SK-N-SH (cell line): ENCODE data around the gene IGSF3. TPM values are rescaled to one million over a fixed set of nuclear protein-coding genes. Genes with fewer than 3 reads are reported as not detected.
A peak's percentile ranks its signal among the peaks of the same experiment; 100 is the strongest.
"Not testable (repeated sequence)": the region's sequence is repeated elsewhere in the genome, so short reads cannot be mapped to it uniquely, and the experiment has no call there.

Experiments
- CTCF ChIA-PET: fragments of 300-600, 350-600 bp; formaldehyde crosslinking; extraction: SDS; loops from one replicate; lab custom pipeline; 2021; lab: Yijun Ruan, JAX
- POLR2A ChIA-PET: fragments of 350-600 bp; sonication (Branson Sonifier 250); formaldehyde crosslinking; extraction: SDS; loops from one replicate; lab custom pipeline; 2020; ENCODE audit warnings: antibody characterized with exemption, inconsistent platforms; lab: Yijun Ruan, JAX
- DNase-seq: peaks from one replicate; pipeline ENCODE4 v3.0.0; 2012
- H2AFZ ChIP-seq: fragments of 200-600 bp; sonication (generic); 2 replicates; pipeline ENCODE4 v1.8.1; 2016; ENCODE audit warnings: antibody characterized with exemption, mild to moderate bottlenecking, low read depth
- H3F3A ChIP-seq: fragments of 200-600 bp; sonication (generic); replicated peaks from 2 replicates; pipeline ENCODE3; 2016; ENCODE audit warnings: antibody characterized with exemption, mild to moderate bottlenecking; ENCODE audit not compliant: insufficient read depth
- H3K27ac ChIP-seq, 2 experiments: fragments of 200-500 bp in 1 of 2; fragments of 200-600 bp in 1 of 2; sonication (Bioruptor generic) in 1 of 2; sonication (generic), shearing (Covaris generic) in 1 of 2; 2 replicates each; pipeline versions ENCODE4 v1.5.1 to v1.6.1; 2014 to 2016; ENCODE audit warnings: low read depth in 2 of 2, inconsistent platforms in 1 of 2, low read length in 1 of 2, mild to moderate bottlenecking in 1 of 2, mixed read lengths in 1 of 2
- H3K27me3 ChIP-seq: fragments of 200-600 bp; sonication (generic), shearing (Covaris generic); 2 replicates; pipeline ENCODE4 v1.6.1; 2016; ENCODE audit warnings: mixed run types; ENCODE audit not compliant: insufficient read depth
- H3K36me3 ChIP-seq, 2 experiments: fragments of 200-500 bp in 1 of 2; fragments of 200-600 bp in 1 of 2; sonication (Bioruptor generic) in 1 of 2; sonication (generic) in 1 of 2; replicated peaks in 1 of 2; 2 replicates each; pipeline versions ENCODE3 to v1.5.1; 2014 to 2016; ENCODE audit warnings: low read length in 1 of 2, mild to moderate bottlenecking in 1 of 2; ENCODE audit not compliant: insufficient read depth in 2 of 2, control insufficient read depth in 1 of 2
- H3K4me1 ChIP-seq, 2 experiments: fragments of 200-500 bp in 1 of 2; fragments of 200-600 bp in 1 of 2; sonication (Bioruptor generic) in 1 of 2; sonication (generic), shearing (Covaris generic) in 1 of 2; 2 replicates each; pipeline versions ENCODE4 v1.5.1 to v1.6.1; 2014 to 2016; ENCODE audit warnings: low read depth in 1 of 2, low read length in 1 of 2, mixed run types in 1 of 2; ENCODE audit not compliant: insufficient read depth in 2 of 2, control insufficient read depth in 1 of 2
- H3K4me2 ChIP-seq: fragments of 200-600 bp; sonication (generic), shearing (Covaris generic); 2 replicates; pipeline ENCODE4 v1.6.1; 2017; ENCODE audit warnings: mixed run types
- H3K4me3 ChIP-seq, 2 experiments: fragments of 200-500 bp in 1 of 2; fragments of 200-600 bp in 1 of 2; sonication (Bioruptor generic) in 1 of 2; sonication (generic), shearing (Covaris generic) in 1 of 2; 2 replicates each; pipeline versions ENCODE4 v1.5.1 to v1.8.1; 2014 to 2016; ENCODE audit warnings: low read depth in 2 of 2, inconsistent platforms in 1 of 2, low read length in 1 of 2, mild to moderate bottlenecking in 1 of 2, mixed read lengths in 1 of 2, moderate library complexity in 1 of 2
- H3K79me2 ChIP-seq: fragments of 200-600 bp; sonication (generic); 2 replicates; pipeline ENCODE4 v1.8.1; 2017; ENCODE audit warnings: mild to moderate bottlenecking; ENCODE audit not compliant: insufficient read depth
- H3K9ac ChIP-seq: fragments of 200-600 bp; sonication (generic); 2 replicates; pipeline ENCODE4 v1.6.1; 2017; ENCODE audit warnings: mixed run types
- H3K9me2 ChIP-seq: fragments of 200-600 bp; sonication (generic); 2 replicates; pipeline ENCODE4 v1.6.1; 2017; ENCODE audit warnings: mixed run types
- H3K9me3 ChIP-seq: fragments of 200-600 bp; sonication (generic); 2 replicates; pipeline ENCODE4 v1.6.1; 2017; ENCODE audit warnings: mixed run types, mild to moderate bottlenecking, moderate library complexity
- H4K20me1 ChIP-seq: fragments of 200-600 bp; sonication (generic); 2 replicates; pipeline ENCODE4 v1.6.1; 2017; ENCODE audit warnings: mild to moderate bottlenecking, mixed run types; ENCODE audit not compliant: insufficient read depth
- EZH2phosphoT487 ChIP-seq: fragments of 200-600 bp; sonication (generic); IDR thresholded peaks from 2 replicates; pipeline ENCODE4 v1.6.1; 2017; ENCODE audit warnings: low read depth, mixed run types, mild to moderate bottlenecking, antibody characterized with exemption, moderate library complexity, borderline replicate concordance
- MEF2A ChIP-seq: IDR thresholded peaks from 2 replicates; pipeline ENCODE4 v1.4.0; 2012; ENCODE audit warnings: low read depth, borderline replicate concordance
- MXI1 ChIP-seq: IDR thresholded peaks from 2 replicates; pipeline ENCODE4 v1.6.1; 2012; ENCODE audit warnings: mild to moderate bottlenecking, low read depth, low read length, improper control_type of control experiment
- NRF1 ChIP-seq: IDR thresholded peaks from 2 replicates; pipeline ENCODE4 v1.6.1; 2012; ENCODE audit warnings: low read depth, mild to moderate bottlenecking, low read length
- RAD21 ChIP-seq: IDR thresholded peaks from 2 replicates; pipeline ENCODE4 v1.6.1; 2012; ENCODE audit warnings: mild to moderate bottlenecking, low read length
- RFX5 ChIP-seq: IDR thresholded peaks from 2 replicates; pipeline ENCODE4 v1.6.1; 2012; ENCODE audit warnings: mild to moderate bottlenecking, improper control_type of control experiment, low read length
- TAF1 ChIP-seq: IDR thresholded peaks from 2 replicates; pipeline ENCODE4 v1.6.1; 2012; ENCODE audit warnings: low read depth, mild to moderate bottlenecking, low read length, moderate library complexity, borderline replicate concordance
- WGBS: methylation state at CpG from one replicate; pipeline ENCODE4 v1.1.6; 2017; ENCODE audit warnings: low lambda C conversion rate; 5-methylcytosine and 5-hydroxymethylcytosine counted together
- polyA plus RNA-seq, 3 experiments: library from polyadenylated mRNA; depleted of rRNA; stranded (reverse); fragments of >200 nt; gene quantifications; 2 replicates each; pipeline ENCODE4 v1.2.3, GENCODE V29; 2012
- TF ChIP-seq, protein P1 (sequence below): fragments of 150-350 bp; IDR thresholded peaks from 2 replicates; pipeline ENCODE4 v1.6.1; 2016; ENCODE audit warnings: mild to moderate bottlenecking, low read depth, low read length
- TF ChIP-seq, protein P2 (sequence below): IDR thresholded peaks from 2 replicates; pipeline ENCODE4 v1.4.0; 2012; ENCODE audit warnings: low read depth, borderline replicate concordance
- TF ChIP-seq, protein P3 (sequence below): IDR thresholded peaks from 2 replicates; pipeline ENCODE4 v1.6.1; 2012; ENCODE audit warnings: mild to moderate bottlenecking, low read depth, low read length, moderate library complexity

Gene IGSF3
- polyA plus RNA-seq, 1 of the 3 experiments (the other 2 are of a cell fraction), result 3.0 TPM

DNA sequence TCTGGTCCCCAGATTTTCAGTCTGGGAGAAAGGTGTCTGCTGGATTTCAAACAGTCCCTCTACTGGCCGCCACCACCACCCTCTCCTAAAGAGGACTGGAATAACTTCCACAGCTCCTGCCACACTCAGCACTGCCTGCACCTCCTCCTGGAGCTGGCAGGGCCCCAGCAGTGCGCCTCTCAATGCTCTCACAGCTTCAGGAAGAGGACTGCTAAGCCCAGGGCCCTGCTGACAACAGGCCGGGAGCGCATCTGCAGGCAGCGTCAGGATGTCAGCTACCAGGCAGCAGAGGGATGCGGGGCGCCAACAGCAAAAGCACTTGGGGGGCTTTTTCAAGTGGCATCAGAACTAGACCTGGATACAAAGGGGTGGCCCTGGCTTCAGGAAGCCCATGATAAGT is 40.2 kb downstream of the IGSF3 start:
- H4K20me1 ChIP-seq, H3K9ac ChIP-seq, H3K4me2 ChIP-seq, H3K27me3 ChIP-seq, H3K9me3 ChIP-seq, H3K36me3 ChIP-seq, H2AFZ ChIP-seq, H3K79me2 ChIP-seq, H3K4me3 ChIP-seq, POLR2A ChIA-PET, H3F3A ChIP-seq, H3K9me2 ChIP-seq: not testable (repeated sequence)
- TF ChIP-seq MXI1 (0 out of 2 replicates have a peak, but pooled peaks have one; percentile 25), RAD21 (0 out of 2 replicates have a peak, but pooled peaks have one; percentile 15)
- peaks cover 0 to 40% of the 10 kb centered on the region in 2 experiments; a peak in 1 of 4 replicates for H3K4me1 ChIP-seq
- WGBS, result 46% methylated on average over 6 of the region's 7 CpGs
- H3K27ac ChIP-seq, result peak overlapping the region in 1 of 2 experiments; percentile 72; a peak in 2 of 4 replicates
- CTCF ChIA-PET, result interaction anchor here (1.5 kb wide), 1 partner anchor 53 kb away, joined by 4 read pairs; no protein-coding TSS in a partner anchor
- DNase-seq, result peak; percentile 44

DNA sequence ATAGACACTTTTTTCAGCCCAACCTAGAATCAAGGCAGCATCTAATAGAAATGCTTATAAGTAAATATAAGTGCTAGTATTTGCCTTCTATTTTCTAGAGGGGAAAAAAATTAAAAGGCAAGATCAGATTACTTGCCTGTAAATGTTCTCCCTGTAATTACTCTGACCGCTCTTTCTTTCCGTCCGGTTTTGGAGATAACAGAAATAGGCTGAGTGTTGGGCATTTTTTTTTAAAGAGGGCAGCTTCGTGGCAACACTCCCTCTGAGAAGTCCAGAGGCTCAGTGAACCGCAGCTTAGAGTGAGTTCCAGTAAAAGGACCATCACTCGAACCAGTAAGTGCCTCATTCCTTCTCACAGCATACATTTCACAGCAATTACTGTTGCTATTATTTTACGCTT is 40.6 kb downstream of the IGSF3 start:
- DNase-seq, H3K79me2 ChIP-seq, H3K9me2 ChIP-seq, H3K4me2 ChIP-seq, H3K9ac ChIP-seq, H3K36me3 ChIP-seq, H3K27me3 ChIP-seq, H4K20me1 ChIP-seq, H2AFZ ChIP-seq, H3F3A ChIP-seq, H3K9me3 ChIP-seq, POLR2A ChIA-PET, H3K4me3 ChIP-seq: not testable (repeated sequence)
- peak overlapping the region in 1 of 2 experiments; percentile 72; a peak in 2 of 4 replicates for H3K27ac ChIP-seq
- 59% methylated on average over 7 of the region's 7 CpGs for WGBS
- peaks cover 0 to 36% of the 10 kb centered on the region in 2 experiments; a peak in 1 of 4 replicates for H3K4me1 ChIP-seq
- CTCF ChIA-PET, result interaction anchor here (1.5 kb wide), 1 partner anchor 52 kb away, joined by 4 read pairs; no protein-coding TSS in a partner anchor

DNA sequence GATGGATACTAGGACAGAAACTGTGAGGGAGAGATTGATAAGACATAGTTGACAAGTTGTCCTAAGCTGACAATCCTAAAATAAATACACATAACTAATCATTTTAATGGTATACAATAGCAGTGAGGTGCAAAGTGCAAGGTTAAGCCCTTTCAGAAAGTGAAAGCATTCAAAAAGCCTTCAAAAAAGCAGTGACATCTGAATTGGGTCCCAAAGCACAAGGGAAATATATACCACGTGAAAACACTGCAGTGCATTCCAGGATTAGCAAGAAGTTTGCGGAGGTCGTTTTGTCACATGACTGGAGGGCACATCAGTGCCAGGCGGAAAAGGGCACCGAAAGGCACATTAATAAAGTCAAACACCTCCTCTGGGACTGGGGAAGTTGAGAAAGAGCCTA is 42.4 kb downstream of the IGSF3 start:
- H3K4me1 ChIP-seq, result peaks cover 0 to 30% of the 10 kb centered on the region in 2 experiments; a peak in 1 of 4 replicates
- H3K27ac ChIP-seq, DNase-seq, H3K36me3 ChIP-seq, H3K4me2 ChIP-seq, H3K79me2 ChIP-seq, POLR2A ChIA-PET, H3K9me3 ChIP-seq, CTCF ChIA-PET, H3K27me3 ChIP-seq, H3K9me2 ChIP-seq, H3K9ac ChIP-seq, H2AFZ ChIP-seq, H3F3A ChIP-seq, H3K4me3 ChIP-seq, H4K20me1 ChIP-seq: not testable (repeated sequence)
- 75% methylated on average over 5 of the region's 5 CpGs for WGBS

DNA sequence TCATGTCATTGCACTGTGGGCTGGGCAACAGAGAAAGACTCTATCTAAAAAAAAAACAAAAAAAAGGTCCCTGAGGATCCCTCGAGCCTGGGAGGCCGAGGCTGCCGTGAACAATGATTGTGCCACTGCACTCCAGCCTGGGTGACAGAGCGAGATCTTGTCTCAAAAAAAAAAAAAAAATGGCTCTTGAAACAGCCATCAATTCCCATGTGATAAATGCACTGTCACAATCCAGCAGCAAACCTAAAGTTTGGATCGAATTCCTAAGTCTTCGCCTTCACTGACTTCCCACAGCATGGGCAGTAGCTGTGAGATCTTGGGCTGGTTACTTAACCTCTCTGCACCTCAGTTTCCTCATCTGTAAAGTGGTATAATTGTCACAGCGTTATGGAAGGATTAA is 43.5 kb downstream of the IGSF3 start:
- no peaks in the 10 kb centered on the region for H3K9me3 ChIP-seq
- no peaks in the 10 kb centered on the region for H3K79me2 ChIP-seq
- no peaks in the 10 kb centered on the region for H3K27me3 ChIP-seq
- peaks cover 0 to 32% of the 10 kb centered on the region in 2 experiments; a peak in 1 of 4 replicates for H3K4me1 ChIP-seq
- no peak overlapping the region for H3K9ac ChIP-seq
- no peak overlapping the region for H2AFZ ChIP-seq
- H3F3A ChIP-seq, result no peaks in the 10 kb centered on the region
- no peak overlapping the region for H3K4me3 ChIP-seq
- ChIA-PET CTCF (no interaction called here), POLR2A (no interaction called here)
- WGBS, result 72% methylated on average over 7 of the region's 7 CpGs
- H3K36me3 ChIP-seq, result no peaks in the 10 kb centered on the region
- H4K20me1 ChIP-seq, result no peaks in the 10 kb centered on the region
- DNase-seq, result no peak
- H3K4me2 ChIP-seq, result no peak overlapping the region
- no peaks in the 10 kb centered on the region for H3K9me2 ChIP-seq
- no peak overlapping the region for H3K27ac ChIP-seq
- no peak for TF ChIP-seq TAF1
- TF ChIP-seq NRF1, result no peak
- TF ChIP-seq, protein P1, sequence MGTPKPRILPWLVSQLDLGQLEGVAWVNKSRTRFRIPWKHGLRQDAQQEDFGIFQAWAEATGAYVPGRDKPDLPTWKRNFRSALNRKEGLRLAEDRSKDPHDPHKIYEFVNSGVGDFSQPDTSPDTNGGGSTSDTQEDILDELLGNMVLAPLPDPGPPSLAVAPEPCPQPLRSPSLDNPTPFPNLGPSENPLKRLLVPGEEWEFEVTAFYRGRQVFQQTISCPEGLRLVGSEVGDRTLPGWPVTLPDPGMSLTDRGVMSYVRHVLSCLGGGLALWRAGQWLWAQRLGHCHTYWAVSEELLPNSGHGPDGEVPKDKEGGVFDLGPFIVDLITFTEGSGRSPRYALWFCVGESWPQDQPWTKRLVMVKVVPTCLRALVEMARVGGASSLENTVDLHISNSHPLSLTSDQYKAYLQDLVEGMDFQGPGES, result no peak
- TF ChIP-seq, protein P2, sequence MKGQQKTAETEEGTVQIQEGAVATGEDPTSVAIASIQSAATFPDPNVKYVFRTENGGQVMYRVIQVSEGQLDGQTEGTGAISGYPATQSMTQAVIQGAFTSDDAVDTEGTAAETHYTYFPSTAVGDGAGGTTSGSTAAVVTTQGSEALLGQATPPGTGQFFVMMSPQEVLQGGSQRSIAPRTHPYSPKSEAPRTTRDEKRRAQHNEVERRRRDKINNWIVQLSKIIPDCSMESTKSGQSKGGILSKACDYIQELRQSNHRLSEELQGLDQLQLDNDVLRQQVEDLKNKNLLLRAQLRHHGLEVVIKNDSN, result no peak
- no peak for TF ChIP-seq RFX5
- TF ChIP-seq EZH2phosphoT487, result no peak
- TF ChIP-seq, protein P3, sequence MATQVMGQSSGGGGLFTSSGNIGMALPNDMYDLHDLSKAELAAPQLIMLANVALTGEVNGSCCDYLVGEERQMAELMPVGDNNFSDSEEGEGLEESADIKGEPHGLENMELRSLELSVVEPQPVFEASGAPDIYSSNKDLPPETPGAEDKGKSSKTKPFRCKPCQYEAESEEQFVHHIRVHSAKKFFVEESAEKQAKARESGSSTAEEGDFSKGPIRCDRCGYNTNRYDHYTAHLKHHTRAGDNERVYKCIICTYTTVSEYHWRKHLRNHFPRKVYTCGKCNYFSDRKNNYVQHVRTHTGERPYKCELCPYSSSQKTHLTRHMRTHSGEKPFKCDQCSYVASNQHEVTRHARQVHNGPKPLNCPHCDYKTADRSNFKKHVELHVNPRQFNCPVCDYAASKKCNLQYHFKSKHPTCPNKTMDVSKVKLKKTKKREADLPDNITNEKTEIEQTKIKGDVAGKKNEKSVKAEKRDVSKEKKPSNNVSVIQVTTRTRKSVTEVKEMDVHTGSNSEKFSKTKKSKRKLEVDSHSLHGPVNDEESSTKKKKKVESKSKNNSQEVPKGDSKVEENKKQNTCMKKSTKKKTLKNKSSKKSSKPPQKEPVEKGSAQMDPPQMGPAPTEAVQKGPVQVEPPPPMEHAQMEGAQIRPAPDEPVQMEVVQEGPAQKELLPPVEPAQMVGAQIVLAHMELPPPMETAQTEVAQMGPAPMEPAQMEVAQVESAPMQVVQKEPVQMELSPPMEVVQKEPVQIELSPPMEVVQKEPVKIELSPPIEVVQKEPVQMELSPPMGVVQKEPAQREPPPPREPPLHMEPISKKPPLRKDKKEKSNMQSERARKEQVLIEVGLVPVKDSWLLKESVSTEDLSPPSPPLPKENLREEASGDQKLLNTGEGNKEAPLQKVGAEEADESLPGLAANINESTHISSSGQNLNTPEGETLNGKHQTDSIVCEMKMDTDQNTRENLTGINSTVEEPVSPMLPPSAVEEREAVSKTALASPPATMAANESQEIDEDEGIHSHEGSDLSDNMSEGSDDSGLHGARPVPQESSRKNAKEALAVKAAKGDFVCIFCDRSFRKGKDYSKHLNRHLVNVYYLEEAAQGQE, result no peak
- TF ChIP-seq MEF2A, result no peak
